Breast epithelium (tissue), 3 donors: Measurements from ENCODE around the gene ADGRV1.

Experiments used
- CTCF ChIP-seq, 3 donors: fragments of 450-650 bp; IDR thresholded peaks; one replicate each; pipeline ENCODE4 v1.5.1; 2016 to 2017; ENCODE audit warnings: antibody characterized with exemption in 3 of 3, mild to moderate bottlenecking in 3 of 3, moderate library complexity in 3 of 3
- POLR2A ChIP-seq: fragments of 450-650 bp; IDR thresholded peaks from one replicate; pipeline ENCODE4 v1.6.1; 2016; ENCODE audit warnings: antibody characterized with exemption, mild to moderate bottlenecking, moderate library complexity

- TF ChIP-seq CTCF (IDR thresholded peaks at IDR 0.05), result no peak
- no peak for TF ChIP-seq POLR2A
Measured at GRCh38 chr5:90685425-90686022, 126.9 kb downstream of the ADGRV1 start.
